HepG2 (cell line): ENCODE measurements around the gene RPS6KA2. TPM values are rescaled to one million over a fixed set of nuclear protein-coding genes. Genes with fewer than 3 reads are reported as not detected.

Experiments used
- ATAC-seq: fragments of 200-7000 bp; cut with Tn5 transposase; 3 replicates; pipeline ENCODE4 v1.9.1; 2020; ENCODE audit warnings: mild to moderate bottlenecking, moderate library complexity
- BruUV-seq: library from RNA; stranded (reverse); fragments of 400-500 nt; replicated peaks from 2 replicates; lab custom pipeline; 2021; lab: Mats Ljungman, UMichigan
- CTCF ChIA-PET: fragments of 300-600 bp; formaldehyde crosslinking; extraction: SDS; loops from one replicate; lab custom pipeline; 2021; ENCODE audit warnings: low total read pairs, inconsistent platforms, low intra/inter-chr PET ratio; lab: Yijun Ruan, JAX
- POLR2A ChIA-PET: fragments of 350-600 bp; sonication (Branson Sonifier 250); formaldehyde crosslinking; loops from one replicate; lab custom pipeline; 2020; ENCODE audit warnings: antibody characterized with exemption, inconsistent platforms; lab: Yijun Ruan, JAX
- DNase-seq: peaks from one replicate; pipeline ENCODE4 v3.0.0-alpha.2; 2015; ENCODE audit warnings: low spot score
- FAIRE-seq: peaks from 3 replicates; lab custom pipeline; 2011; peaks lifted over from hg19 to GRCh38; lab: Jason Lieb, UNC
- H2AFZ ChIP-seq: one replicate; pipeline ENCODE4 v1.6.1; 2011; ENCODE audit warnings: low read length, inconsistent platforms
- H3K27ac ChIP-seq: fragments of 300-600 bp; 3 replicates; pipeline ENCODE4 v1.8.0; 2011; ENCODE audit warnings: mixed run types, mild to moderate bottlenecking, mixed read lengths, low read length, inconsistent platforms; ENCODE audit not compliant: insufficient read depth; ENCODE audit errors: extremely low read length
- H3K27me3 ChIP-seq, 2 experiments: fragments of 200-600 bp in 1 of 2; 2 replicates in 1 of 2; 3 replicates in 1 of 2; pipeline versions ENCODE4 v1.6.0 to v1.8.0; 2011; ENCODE audit warnings: low read length in 2 of 2, mild to moderate bottlenecking in 2 of 2, moderate library complexity in 2 of 2, inconsistent platforms in 1 of 2; ENCODE audit not compliant: insufficient read depth in 2 of 2, control insufficient read depth in 1 of 2
- H3K36me3 ChIP-seq, 2 experiments: fragments of 200-600 bp in 1 of 2; replicated peaks in 1 of 2; 2 replicates in 1 of 2; 3 replicates in 1 of 2; pipeline versions ENCODE4 v1.5.1 to v1.8.0; 2011; ENCODE audit warnings: low read length in 2 of 2, inconsistent platforms in 1 of 2; ENCODE audit not compliant: insufficient read depth in 2 of 2, control insufficient read depth in 1 of 2
- H3K4me1 ChIP-seq: 2 replicates; pipeline ENCODE4 v1.5.1; 2012; ENCODE audit warnings: low read length, inconsistent platforms; ENCODE audit not compliant: insufficient read depth
- H3K4me2 ChIP-seq: 2 replicates; pipeline ENCODE4 v1.6.0; 2011; ENCODE audit warnings: low read depth, low read length, inconsistent platforms
- H3K4me3 ChIP-seq, 3 experiments: fragments of 200-600 bp in 1 of 3; sonication (generic), shearing (Covaris generic) in 1 of 3; replicated peaks in 1 of 3; 2 replicates each; pipeline ENCODE4 v1.5.1; 2011 to 2016; ENCODE audit warnings: low read length in 3 of 3, inconsistent platforms in 2 of 3, low read depth in 2 of 3, mild to moderate bottlenecking in 2 of 3, control low read depth in 1 of 3, mixed read lengths in 1 of 3; ENCODE audit not compliant: insufficient read depth in 1 of 3
- H3K79me2 ChIP-seq: one replicate; pipeline ENCODE4 v1.6.1; 2011; ENCODE audit warnings: low read length, inconsistent platforms; ENCODE audit not compliant: insufficient read depth
- H3K9ac ChIP-seq: 2 replicates; pipeline ENCODE4 v1.6.0; 2011; ENCODE audit warnings: mild to moderate bottlenecking, low read depth, low read length, inconsistent platforms; ENCODE audit not compliant: insufficient read depth
- H3K9me3 ChIP-seq: 2 replicates; pipeline ENCODE4 v1.5.1; 2012; ENCODE audit warnings: mild to moderate bottlenecking, low read length
- H4K20me1 ChIP-seq: 2 replicates; pipeline ENCODE4 v1.6.0; 2011; ENCODE audit warnings: inconsistent platforms, mild to moderate bottlenecking, low read length, moderate library complexity; ENCODE audit not compliant: insufficient read depth
- HOXA3 ChIP-seq: sonication (generic); formaldehyde crosslinking; IDR thresholded peaks from 2 replicates; pipeline ENCODE4 v1.5.0; 2020; ENCODE audit warnings: missing genetic modification reagents
- KDM5B ChIP-seq: sonication (generic); formaldehyde crosslinking; IDR thresholded peaks from 2 replicates; pipeline ENCODE4 v1.4.0; 2020; ENCODE audit warnings: missing genetic modification reagents, mild to moderate bottlenecking, borderline replicate concordance
- NR1H2 ChIP-seq: sonication (generic); formaldehyde crosslinking; IDR thresholded peaks from 2 replicates; pipeline ENCODE4 v1.8.1; 2022; ENCODE audit warnings: low read depth, missing genetic modification reagents, borderline replicate concordance
- RXRA ChIP-seq: sonication (generic); formaldehyde crosslinking; IDR thresholded peaks from 2 replicates; pipeline ENCODE4 v1.5.1; 2020; ENCODE audit warnings: missing genetic modification reagents
- SALL1 ChIP-seq: sonication (generic); formaldehyde crosslinking; IDR thresholded peaks from 2 replicates; pipeline ENCODE4 v1.8.0; 2022; ENCODE audit warnings: mild to moderate bottlenecking, missing genetic modification reagents
- SIX4 ChIP-seq: sonication (generic); formaldehyde crosslinking; IDR thresholded peaks from 2 replicates; pipeline ENCODE4 v1.4.0; 2020; ENCODE audit warnings: missing genetic modification reagents
- YEATS2 ChIP-seq: sonication (generic); formaldehyde crosslinking; IDR thresholded peaks from 2 replicates; pipeline ENCODE4 v1.4.0; 2020; ENCODE audit warnings: missing genetic modification reagents, borderline replicate concordance
- ZNF205 ChIP-seq: IDR thresholded peaks from 2 replicates; pipeline ENCODE4 v1.6.1; 2018; ENCODE audit warnings: missing biosample characterization, missing genetic modification reagents
- ZNF263 ChIP-seq: sonication (generic); formaldehyde crosslinking; IDR thresholded peaks from 2 replicates; pipeline ENCODE4 v1.4.0; 2020; ENCODE audit warnings: missing genetic modification reagents
- ZNF572 ChIP-seq: sonication (generic); formaldehyde crosslinking; IDR thresholded peaks from 2 replicates; pipeline ENCODE4 v1.5.1; 2020; ENCODE audit warnings: mild to moderate bottlenecking, missing genetic modification reagents
- ZNF782 ChIP-seq: sonication (generic); formaldehyde crosslinking; IDR thresholded peaks from 2 replicates; pipeline ENCODE4 v1.4.0; 2020; ENCODE audit warnings: missing genetic modification reagents, mild to moderate bottlenecking, borderline replicate concordance
- WGBS: methylation state at CpG from one replicate; pipeline ENCODE4 v1.1.6; 2017; ENCODE audit warnings: low lambda C conversion rate; 5-methylcytosine and 5-hydroxymethylcytosine counted together
- in situ Hi-C: cut with HindIII; loops from 2 replicates; pipeline ENCODE4 v1.10.0; 2017; ENCODE audit warnings: low pct_unique_long_range_greater_than_20kb; ENCODE audit not compliant: extremely low pct_ligation_motif_present
- intact Hi-C: fragments of 100-400 bp; cut with micrococcal nuclease; formaldehyde crosslinking; loops from one replicate; pipeline ENCODE4 v1.10.0; 2022; ENCODE audit not compliant: unreplicated experiment
- polyA plus RNA-seq, 8 experiments: library from polyadenylated mRNA; depleted of rRNA in 3 of 8; stranded (reverse) in 7 of 8; unstranded in 1 of 8; fragments of >200 nt; fragmentation: Illumina TruSeq in 4 of 8; extraction: Trizol in 4 of 8; gene quantifications; 2 replicates each; pipeline versions ENCODE4 v1.2.1 to v1.2.3, GENCODE V29; 2011 to 2016; ENCODE audit warnings: low read depth in 4 of 8, missing spikeins in 1 of 8, mixed read lengths in 1 of 8; ENCODE audit not compliant: insufficient read depth in 1 of 8
- total RNA-seq, 5 experiments: library from RNA; depleted of rRNA; stranded (reverse); fragments of >200 nt; fragmentation: Illumina TruSeq; extraction: Trizol; gene quantifications; 2 replicates each; pipeline ENCODE4 v1.2.3, GENCODE V29; 2016; ENCODE audit warnings: low read depth in 1 of 5
- TF ChIP-seq, protein P1 (sequence below): sonication (generic); formaldehyde crosslinking; IDR thresholded peaks from 2 replicates; pipeline ENCODE4 v1.5.1; 2020; ENCODE audit warnings: mild to moderate bottlenecking, missing genetic modification reagents, moderate library complexity
- TF ChIP-seq, protein P2 (sequence below): IDR thresholded peaks from 2 replicates; pipeline ENCODE4 v1.6.1; 2012; ENCODE audit warnings: inconsistent platforms
- TF ChIP-seq, protein P3 (sequence below): sonication (generic); formaldehyde crosslinking; IDR thresholded peaks from 2 replicates; pipeline ENCODE4 v1.4.0; 2020; ENCODE audit warnings: missing genetic modification reagents
- TF ChIP-seq, protein P4 (sequence below): sonication (generic); formaldehyde crosslinking; IDR thresholded peaks from 2 replicates; pipeline ENCODE4 v1.4.0; 2020; ENCODE audit warnings: missing genetic modification reagents

Gene RPS6KA2
- total and polyA plus RNA-seq, 2 of the 13 experiments (the other 11 are each of a cell fraction or from before 2014, with no cell fraction given) = 0.22 to 0.38 TPM

DNA sequence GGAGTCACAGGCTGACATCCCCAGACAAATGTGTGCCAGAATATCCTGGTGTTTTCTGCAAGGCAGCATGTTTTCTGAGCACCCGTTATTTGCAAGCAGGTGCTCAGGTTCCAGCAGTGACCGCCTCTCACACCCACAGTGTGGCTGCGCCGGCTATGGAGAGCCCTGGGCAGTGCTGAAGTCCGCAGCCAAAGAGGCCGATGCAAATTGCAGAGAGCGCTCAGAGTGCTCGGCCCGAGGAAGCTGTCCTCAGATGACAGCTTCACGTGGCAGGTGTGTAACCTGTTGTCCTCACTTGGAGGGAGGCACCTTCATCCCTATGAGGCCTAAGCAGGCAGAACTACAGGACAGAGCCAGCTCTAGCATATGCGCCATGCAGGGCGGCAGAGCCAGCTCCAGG, 220.9 kb downstream of the RPS6KA2 start:
- ChIA-PET POLR2A (no interaction called here), CTCF (no interaction called here)
- BruUV-seq = no TSS peak
- in situ Hi-C loops (no loop called here), intact Hi-C loops (no loop called here)
- Histone ChIP-seq H3K4me1 (peaks cover 36% of the 10 kb centered on the region), H4K20me1 (no peaks in the 10 kb centered on the region), H3K4me2 (no peak overlapping the region), H3K27me3 (peaks cover 6 to 63% of the 10 kb centered on the region in 2 experiments), H2AFZ (no peak overlapping the region), H3K4me3 (no peak overlapping the region), H3K9me3 (no peaks in the 10 kb centered on the region), H3K36me3 (no peaks in the 10 kb centered on the region), H3K9ac (no peak overlapping the region), H3K79me2 (no peaks in the 10 kb centered on the region), H3K27ac (no peak overlapping the region)
- peak; percentile 77 for ATAC-seq
- WGBS = 3% methylated on average over 5 of the region's 12 CpGs
- FAIRE-seq = no peak
- no peak for DNase-seq
- TF ChIP-seq RXRA (CRISPR knock-in tag) (peak; percentile 34; the same call in 1 of the 2 replicates), SALL1 (CRISPR knock-in tag) (peak; percentile 45; the same call in 1 of the 2 replicates), NR1H2 (CRISPR knock-in tag) (no peak), ZNF572 (CRISPR knock-in tag) (0 out of 2 replicates have a peak, but pooled peaks have one; percentile 27), ZNF782 (CRISPR knock-in tag) (0 out of 2 replicates have a peak, but pooled peaks have one; percentile 6), SIX4 (CRISPR knock-in tag) (no peak), YEATS2 (CRISPR knock-in tag) (no peak), ZNF263 (CRISPR knock-in tag) (peak; percentile 76), HOXA3 (0 out of 2 replicates have a peak, but pooled peaks have one; percentile 24), ZNF205 (CRISPR knock-in tag) (0 out of 2 replicates have a peak, but pooled peaks have one; percentile 28), KDM5B (CRISPR knock-in tag) (peak; percentile 37; the same call in 1 of the 2 replicates)
- TF ChIP-seq, protein P1, sequence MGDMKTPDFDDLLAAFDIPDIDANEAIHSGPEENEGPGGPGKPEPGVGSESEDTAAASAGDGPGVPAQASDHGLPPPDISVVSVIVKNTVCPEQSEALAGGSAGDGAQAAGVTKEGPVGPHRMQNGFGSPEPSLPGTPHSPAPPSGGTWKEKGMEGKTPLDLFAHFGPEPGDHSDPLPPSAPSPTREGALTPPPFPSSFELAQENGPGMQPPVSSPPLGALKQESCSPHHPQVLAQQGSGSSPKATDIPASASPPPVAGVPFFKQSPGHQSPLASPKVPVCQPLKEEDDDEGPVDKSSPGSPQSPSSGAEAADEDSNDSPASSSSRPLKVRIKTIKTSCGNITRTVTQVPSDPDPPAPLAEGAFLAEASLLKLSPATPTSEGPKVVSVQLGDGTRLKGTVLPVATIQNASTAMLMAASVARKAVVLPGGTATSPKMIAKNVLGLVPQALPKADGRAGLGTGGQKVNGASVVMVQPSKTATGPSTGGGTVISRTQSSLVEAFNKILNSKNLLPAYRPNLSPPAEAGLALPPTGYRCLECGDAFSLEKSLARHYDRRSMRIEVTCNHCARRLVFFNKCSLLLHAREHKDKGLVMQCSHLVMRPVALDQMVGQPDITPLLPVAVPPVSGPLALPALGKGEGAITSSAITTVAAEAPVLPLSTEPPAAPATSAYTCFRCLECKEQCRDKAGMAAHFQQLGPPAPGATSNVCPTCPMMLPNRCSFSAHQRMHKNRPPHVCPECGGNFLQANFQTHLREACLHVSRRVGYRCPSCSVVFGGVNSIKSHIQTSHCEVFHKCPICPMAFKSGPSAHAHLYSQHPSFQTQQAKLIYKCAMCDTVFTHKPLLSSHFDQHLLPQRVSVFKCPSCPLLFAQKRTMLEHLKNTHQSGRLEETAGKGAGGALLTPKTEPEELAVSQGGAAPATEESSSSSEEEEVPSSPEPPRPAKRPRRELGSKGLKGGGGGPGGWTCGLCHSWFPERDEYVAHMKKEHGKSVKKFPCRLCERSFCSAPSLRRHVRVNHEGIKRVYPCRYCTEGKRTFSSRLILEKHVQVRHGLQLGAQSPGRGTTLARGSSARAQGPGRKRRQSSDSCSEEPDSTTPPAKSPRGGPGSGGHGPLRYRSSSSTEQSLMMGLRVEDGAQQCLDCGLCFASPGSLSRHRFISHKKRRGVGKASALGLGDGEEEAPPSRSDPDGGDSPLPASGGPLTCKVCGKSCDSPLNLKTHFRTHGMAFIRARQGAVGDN (CRISPR knock-in tag) = peak; percentile 49
- TF ChIP-seq, protein P2, sequence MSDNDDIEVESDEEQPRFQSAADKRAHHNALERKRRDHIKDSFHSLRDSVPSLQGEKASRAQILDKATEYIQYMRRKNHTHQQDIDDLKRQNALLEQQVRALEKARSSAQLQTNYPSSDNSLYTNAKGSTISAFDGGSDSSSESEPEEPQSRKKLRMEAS = 0 out of 2 replicates have a peak, but pooled peaks have one; percentile 22
- TF ChIP-seq, protein P3, sequence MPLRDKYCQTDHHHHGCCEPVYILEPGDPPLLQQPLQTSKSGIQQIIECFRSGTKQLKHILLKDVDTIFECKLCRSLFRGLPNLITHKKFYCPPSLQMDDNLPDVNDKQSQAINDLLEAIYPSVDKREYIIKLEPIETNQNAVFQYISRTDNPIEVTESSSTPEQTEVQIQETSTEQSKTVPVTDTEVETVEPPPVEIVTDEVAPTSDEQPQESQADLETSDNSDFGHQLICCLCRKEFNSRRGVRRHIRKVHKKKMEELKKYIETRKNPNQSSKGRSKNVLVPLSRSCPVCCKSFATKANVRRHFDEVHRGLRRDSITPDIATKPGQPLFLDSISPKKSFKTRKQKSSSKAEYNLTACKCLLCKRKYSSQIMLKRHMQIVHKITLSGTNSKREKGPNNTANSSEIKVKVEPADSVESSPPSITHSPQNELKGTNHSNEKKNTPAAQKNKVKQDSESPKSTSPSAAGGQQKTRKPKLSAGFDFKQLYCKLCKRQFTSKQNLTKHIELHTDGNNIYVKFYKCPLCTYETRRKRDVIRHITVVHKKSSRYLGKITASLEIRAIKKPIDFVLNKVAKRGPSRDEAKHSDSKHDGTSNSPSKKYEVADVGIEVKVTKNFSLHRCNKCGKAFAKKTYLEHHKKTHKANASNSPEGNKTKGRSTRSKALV = peak; percentile 76; the same call in 1 of the 2 replicates
- TF ChIP-seq, protein P4, sequence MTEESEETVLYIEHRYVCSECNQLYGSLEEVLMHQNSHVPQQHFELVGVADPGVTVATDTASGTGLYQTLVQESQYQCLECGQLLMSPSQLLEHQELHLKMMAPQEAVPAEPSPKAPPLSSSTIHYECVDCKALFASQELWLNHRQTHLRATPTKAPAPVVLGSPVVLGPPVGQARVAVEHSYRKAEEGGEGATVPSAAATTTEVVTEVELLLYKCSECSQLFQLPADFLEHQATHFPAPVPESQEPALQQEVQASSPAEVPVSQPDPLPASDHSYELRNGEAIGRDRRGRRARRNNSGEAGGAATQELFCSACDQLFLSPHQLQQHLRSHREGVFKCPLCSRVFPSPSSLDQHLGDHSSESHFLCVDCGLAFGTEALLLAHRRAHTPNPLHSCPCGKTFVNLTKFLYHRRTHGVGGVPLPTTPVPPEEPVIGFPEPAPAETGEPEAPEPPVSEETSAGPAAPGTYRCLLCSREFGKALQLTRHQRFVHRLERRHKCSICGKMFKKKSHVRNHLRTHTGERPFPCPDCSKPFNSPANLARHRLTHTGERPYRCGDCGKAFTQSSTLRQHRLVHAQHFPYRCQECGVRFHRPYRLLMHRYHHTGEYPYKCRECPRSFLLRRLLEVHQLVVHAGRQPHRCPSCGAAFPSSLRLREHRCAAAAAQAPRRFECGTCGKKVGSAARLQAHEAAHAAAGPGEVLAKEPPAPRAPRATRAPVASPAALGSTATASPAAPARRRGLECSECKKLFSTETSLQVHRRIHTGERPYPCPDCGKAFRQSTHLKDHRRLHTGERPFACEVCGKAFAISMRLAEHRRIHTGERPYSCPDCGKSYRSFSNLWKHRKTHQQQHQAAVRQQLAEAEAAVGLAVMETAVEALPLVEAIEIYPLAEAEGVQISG (CRISPR knock-in tag) = no peak
